Astrocyte (in vitro differentiated cells and primary cell): ENCODE data around the gene TTC23.

ENCODE experiments used
- CTCF ChIP-seq: IDR thresholded peaks from 2 replicates; pipeline ENCODE4 v1.5.1; 2011; ENCODE audit warnings: low read depth, mild to moderate bottlenecking, inconsistent platforms, low read length, moderate library complexity; ENCODE audit not compliant: insufficient read depth
- EZH2 ChIP-seq: IDR thresholded peaks from 2 replicates; pipeline ENCODE4 v1.6.1; 2012; ENCODE audit warnings: mild to moderate bottlenecking, low read length, inconsistent platforms; ENCODE audit not compliant: insufficient read depth

- TF ChIP-seq CTCF (no peak), EZH2 (no peak)
These were observed 83.3 kb downstream of the TTC23 start for GRCh38 chr15:99165956-99166689.
